SH-SY5Y (cell line): Measurements from ENCODE around the gene IKZF5.

Experiments used
- GATA2 ChIP-seq: IDR thresholded peaks from 2 replicates; pipeline ENCODE4 v1.6.1; 2011; ENCODE audit warnings: mild to moderate bottlenecking, low read depth, low read length
- GATA3 ChIP-seq: IDR thresholded peaks from 2 replicates; pipeline ENCODE4 v1.6.1; 2011; ENCODE audit warnings: low read depth, mild to moderate bottlenecking, low read length, moderate library complexity

GRCh38 chr10:123016228-123016627 lies 7.6 kb upstream of the IKZF5 start:
- TF ChIP-seq GATA2 (no peak), GATA3 (no peak)
